KMS-11 (cell line): Measurements from ENCODE around the gene IGLL5.

ENCODE experiments used
- H2AFZ ChIP-seq: fragments of 200-600 bp; sonication (generic); 2 replicates; pipeline ENCODE4 v1.6.1; 2016; ENCODE audit warnings: antibody characterized with exemption, mixed run types, low read depth
- H3K27ac ChIP-seq: fragments of 200-600 bp; sonication (generic); 2 replicates; pipeline ENCODE4 v1.6.1; 2016; ENCODE audit warnings: mild to moderate bottlenecking, mixed run types
- H3K27me3 ChIP-seq: fragments of 200-600 bp; sonication (generic); 2 replicates; pipeline ENCODE4 v1.6.1; 2017; ENCODE audit warnings: mild to moderate bottlenecking, low read depth, mixed run types, moderate library complexity; ENCODE audit not compliant: insufficient read depth
- H3K36me3 ChIP-seq: fragments of 200-600 bp; sonication (generic); 2 replicates; pipeline ENCODE4 v1.6.1; 2017; ENCODE audit warnings: mild to moderate bottlenecking, mixed run types; ENCODE audit not compliant: insufficient read depth
- H3K4me1 ChIP-seq: fragments of 200-600 bp; sonication (generic); 2 replicates; pipeline ENCODE4 v1.6.1; 2016; ENCODE audit warnings: mild to moderate bottlenecking, low read depth, mixed run types; ENCODE audit not compliant: poor library complexity, severe bottlenecking
- H3K4me2 ChIP-seq: fragments of 200-600 bp; sonication (generic); 2 replicates; pipeline ENCODE4 v1.7.0; 2016; ENCODE audit warnings: mild to moderate bottlenecking, mixed run types
- H3K4me3 ChIP-seq: fragments of 200-600 bp; sonication (generic); IDR thresholded peaks from 2 replicates; pipeline ENCODE4 v1.6.1; 2017; ENCODE audit warnings: low read depth, low read length, mixed read lengths; ENCODE audit not compliant: insufficient read depth
- H3K79me2 ChIP-seq: fragments of 200-600 bp; sonication (generic); 2 replicates; pipeline ENCODE4 v1.6.1; 2016; ENCODE audit warnings: low read depth, mixed run types; ENCODE audit not compliant: insufficient read depth
- H3K9ac ChIP-seq: fragments of 200-600 bp; sonication (generic); 2 replicates; pipeline ENCODE4 v1.6.1; 2016; ENCODE audit warnings: mild to moderate bottlenecking, mixed run types
- H4K20me1 ChIP-seq: fragments of 200-600 bp; sonication (generic); 2 replicates; pipeline ENCODE4 v1.6.1; 2016; ENCODE audit warnings: mild to moderate bottlenecking, mixed run types; ENCODE audit not compliant: insufficient read depth
- TF ChIP-seq, protein P1 (sequence below): fragments of 200-600 bp; sonication (generic); conservative IDR thresholded peaks from 2 replicates; pipeline ENCODE4 v1.6.1; 2017; ENCODE audit warnings: low read depth, mild to moderate bottlenecking, antibody characterized with exemption, low read length, moderate library complexity, mixed read lengths

The IGLL5 gene

DNA sequence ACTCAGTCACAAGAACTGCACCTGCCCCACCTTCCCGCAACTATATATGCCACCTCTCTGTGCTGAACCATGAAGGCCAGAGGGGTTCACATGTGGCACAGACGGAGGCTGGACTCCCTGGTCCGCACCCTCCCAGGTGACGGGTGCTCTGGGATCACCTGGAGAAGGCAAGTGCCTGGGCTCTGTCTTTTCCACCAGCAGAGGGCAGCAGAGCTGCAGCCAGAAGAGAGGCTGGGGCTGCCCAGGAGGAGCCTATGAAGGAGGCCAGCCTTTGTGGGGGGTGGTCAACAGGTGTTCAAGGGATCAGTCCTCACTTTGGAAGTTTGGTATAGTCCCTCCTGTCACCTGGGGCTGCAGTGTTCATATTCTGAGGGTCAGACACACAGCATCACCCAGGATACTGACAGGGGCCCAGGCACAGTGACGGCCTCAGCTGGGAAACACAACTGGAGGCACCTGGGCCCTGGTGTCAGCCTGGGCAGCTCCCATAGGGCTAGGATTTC, 39.2 kb upstream of the IGLL5 start:
- Histone ChIP-seq H3K27me3 (no peaks in the 10 kb centered on the region), H3K4me3 (no peak overlapping the region), H3K4me1 (peaks cover 48% of the 10 kb centered on the region), H4K20me1 (no peaks in the 10 kb centered on the region), H3K4me2 (peak overlapping the region; percentile 30), H3K9ac (no peak overlapping the region), H3K36me3 (no peaks in the 10 kb centered on the region), H3K27ac (no peak overlapping the region), H2AFZ (peak overlapping the region; percentile 3; the same call in 1 of the 2 replicates), H3K79me2 (no peaks in the 10 kb centered on the region)
- TF ChIP-seq, protein P1, sequence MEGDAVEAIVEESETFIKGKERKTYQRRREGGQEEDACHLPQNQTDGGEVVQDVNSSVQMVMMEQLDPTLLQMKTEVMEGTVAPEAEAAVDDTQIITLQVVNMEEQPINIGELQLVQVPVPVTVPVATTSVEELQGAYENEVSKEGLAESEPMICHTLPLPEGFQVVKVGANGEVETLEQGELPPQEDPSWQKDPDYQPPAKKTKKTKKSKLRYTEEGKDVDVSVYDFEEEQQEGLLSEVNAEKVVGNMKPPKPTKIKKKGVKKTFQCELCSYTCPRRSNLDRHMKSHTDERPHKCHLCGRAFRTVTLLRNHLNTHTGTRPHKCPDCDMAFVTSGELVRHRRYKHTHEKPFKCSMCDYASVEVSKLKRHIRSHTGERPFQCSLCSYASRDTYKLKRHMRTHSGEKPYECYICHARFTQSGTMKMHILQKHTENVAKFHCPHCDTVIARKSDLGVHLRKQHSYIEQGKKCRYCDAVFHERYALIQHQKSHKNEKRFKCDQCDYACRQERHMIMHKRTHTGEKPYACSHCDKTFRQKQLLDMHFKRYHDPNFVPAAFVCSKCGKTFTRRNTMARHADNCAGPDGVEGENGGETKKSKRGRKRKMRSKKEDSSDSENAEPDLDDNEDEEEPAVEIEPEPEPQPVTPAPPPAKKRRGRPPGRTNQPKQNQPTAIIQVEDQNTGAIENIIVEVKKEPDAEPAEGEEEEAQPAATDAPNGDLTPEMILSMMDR, result peak; percentile 96

GRCh38 chr22:22849640-22850610, 37.7 kb upstream of the IGLL5 start:
- no peak overlapping the region for H3K27ac ChIP-seq
- peak overlapping the region; percentile 27; the same call in 1 of the 2 replicates for H3K4me2 ChIP-seq
- H3K9ac ChIP-seq, result no peak overlapping the region
- TF ChIP-seq, protein P1, result no peak
- H3K36me3 ChIP-seq, result no peaks in the 10 kb centered on the region
- no peaks in the 10 kb centered on the region for H4K20me1 ChIP-seq
- H3K79me2 ChIP-seq, result no peaks in the 10 kb centered on the region
- no peak overlapping the region for H3K4me3 ChIP-seq
- H3K27me3 ChIP-seq, result no peaks in the 10 kb centered on the region
- no peak overlapping the region for H2AFZ ChIP-seq
- peaks cover 61% of the 10 kb centered on the region for H3K4me1 ChIP-seq

- no peak overlapping the region for H3K27ac ChIP-seq
- peaks cover 79% of the 10 kb centered on the region for H3K4me1 ChIP-seq
- H3K4me3 ChIP-seq, result no peak overlapping the region
- H3K27me3 ChIP-seq, result no peaks in the 10 kb centered on the region
- H3K4me2 ChIP-seq, result no peak overlapping the region
- no peak overlapping the region for H2AFZ ChIP-seq
- no peaks in the 10 kb centered on the region for H3K36me3 ChIP-seq
- TF ChIP-seq, protein P1, result no peak
- H3K79me2 ChIP-seq, result no peaks in the 10 kb centered on the region
- H3K9ac ChIP-seq, result no peak overlapping the region
- H4K20me1 ChIP-seq, result no peaks in the 10 kb centered on the region
These were observed 35.6 kb upstream of the IGLL5 start for GRCh38 chr22:22851969-22852368.

- Histone ChIP-seq H3K4me3 (no peak overlapping the region), H3K27me3 (no peaks in the 10 kb centered on the region), H3K4me2 (no peak overlapping the region), H4K20me1 (no peaks in the 10 kb centered on the region), H2AFZ (no peak overlapping the region), H3K27ac (no peak overlapping the region), H3K36me3 (no peaks in the 10 kb centered on the region), H3K79me2 (no peaks in the 10 kb centered on the region), H3K4me1 (peaks cover 79% of the 10 kb centered on the region), H3K9ac (no peak overlapping the region)
- TF ChIP-seq, protein P1, result no peak
These were observed 33.9 kb upstream of the IGLL5 start for GRCh38 chr22:22853713-22854112.
